ENCODE measurements around the gene PRPF6. TPM values are rescaled to one million over a fixed set of nuclear protein-coding genes. Genes with fewer than 3 reads are reported as not detected.
"Not testable (repeated sequence)": the region's sequence is repeated elsewhere in the genome, so short reads cannot be mapped to it uniquely, and the experiment has no call there.

PRPF6 gene
- total RNA-seq, 1 donor from 2014 or later = 62.4 TPM

DNA sequence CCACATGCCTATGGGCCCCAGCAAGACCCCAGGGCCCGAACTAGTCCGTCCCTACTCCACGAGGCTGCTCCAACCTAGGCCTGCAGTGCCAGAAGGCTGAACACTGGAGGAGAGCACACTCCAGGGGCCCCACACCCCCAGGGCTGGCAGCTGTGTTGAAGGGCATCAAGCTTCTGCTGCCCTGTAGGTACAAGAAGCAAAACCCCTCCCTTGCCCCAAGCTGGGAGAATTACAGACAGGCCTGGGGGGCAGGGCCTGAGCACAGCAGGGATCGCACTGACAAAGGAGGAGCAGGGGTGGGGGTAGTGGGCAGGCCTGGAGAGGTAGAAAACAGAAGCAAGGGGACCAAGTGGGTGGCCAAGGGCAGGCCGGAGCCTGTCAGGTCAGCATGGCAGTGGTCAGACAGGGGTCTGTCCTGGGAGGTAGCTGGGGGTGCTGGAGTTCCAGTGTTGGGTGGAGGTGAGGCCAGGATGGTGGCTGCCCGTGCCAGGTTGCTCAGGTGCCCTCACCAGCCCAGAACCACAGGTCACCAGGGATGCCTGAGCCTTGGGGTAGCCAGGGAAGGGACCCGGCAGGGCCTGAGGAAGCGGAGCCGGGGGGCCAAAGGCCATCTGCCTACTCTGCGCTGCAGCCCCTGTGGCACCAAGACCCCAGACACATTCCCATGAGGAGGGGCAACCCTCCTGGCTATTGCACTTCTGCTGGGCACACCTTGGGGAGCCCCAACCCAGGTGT lies 21.8 kb upstream of the PRPF6 start:
- no peak for TF ChIP-seq CTCF (conservative IDR thresholded peaks at IDR 0.05; ENCODE audit: low read depth, low read length)
- H3K4me3 ChIP-seq (ENCODE audit: low read depth, low read length) = no peak overlapping the region
- DNase-seq (ENCODE audit: low read depth) = no peak

DNA sequence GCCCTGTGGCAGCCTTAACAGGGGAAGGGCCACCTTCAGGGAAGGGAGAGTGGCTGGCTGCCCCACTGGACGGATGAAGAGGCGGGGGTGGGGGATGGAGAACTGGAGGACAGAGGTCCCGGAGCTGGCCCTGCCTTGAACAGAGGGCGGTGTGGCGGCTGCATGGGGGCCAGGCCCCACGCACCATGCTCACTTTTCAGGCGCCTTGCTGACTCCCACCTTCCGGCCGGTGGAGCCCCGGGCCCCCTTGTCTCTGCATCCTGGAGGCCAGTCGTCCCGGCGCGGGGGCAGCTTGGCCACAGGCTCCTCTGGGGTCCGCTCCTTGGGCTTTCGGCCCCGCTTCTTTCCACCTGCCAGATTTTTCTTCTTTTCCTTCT lies 21.2 kb upstream of the PRPF6 start:
- no peak for TF ChIP-seq CTCF (conservative IDR thresholded peaks at IDR 0.05; ENCODE audit: low read depth, low read length)
- no peak for DNase-seq (ENCODE audit: low read depth)
- H3K4me3 ChIP-seq (ENCODE audit: low read depth, low read length) = no peak overlapping the region

- H3K4me3 ChIP-seq (ENCODE audit: low read depth, low read length); DNase-seq (ENCODE audit: low read depth): not testable (repeated sequence)
These were observed 20.0 kb upstream of the PRPF6 start for GRCh38 chr20:63960654-63961621.

DNA sequence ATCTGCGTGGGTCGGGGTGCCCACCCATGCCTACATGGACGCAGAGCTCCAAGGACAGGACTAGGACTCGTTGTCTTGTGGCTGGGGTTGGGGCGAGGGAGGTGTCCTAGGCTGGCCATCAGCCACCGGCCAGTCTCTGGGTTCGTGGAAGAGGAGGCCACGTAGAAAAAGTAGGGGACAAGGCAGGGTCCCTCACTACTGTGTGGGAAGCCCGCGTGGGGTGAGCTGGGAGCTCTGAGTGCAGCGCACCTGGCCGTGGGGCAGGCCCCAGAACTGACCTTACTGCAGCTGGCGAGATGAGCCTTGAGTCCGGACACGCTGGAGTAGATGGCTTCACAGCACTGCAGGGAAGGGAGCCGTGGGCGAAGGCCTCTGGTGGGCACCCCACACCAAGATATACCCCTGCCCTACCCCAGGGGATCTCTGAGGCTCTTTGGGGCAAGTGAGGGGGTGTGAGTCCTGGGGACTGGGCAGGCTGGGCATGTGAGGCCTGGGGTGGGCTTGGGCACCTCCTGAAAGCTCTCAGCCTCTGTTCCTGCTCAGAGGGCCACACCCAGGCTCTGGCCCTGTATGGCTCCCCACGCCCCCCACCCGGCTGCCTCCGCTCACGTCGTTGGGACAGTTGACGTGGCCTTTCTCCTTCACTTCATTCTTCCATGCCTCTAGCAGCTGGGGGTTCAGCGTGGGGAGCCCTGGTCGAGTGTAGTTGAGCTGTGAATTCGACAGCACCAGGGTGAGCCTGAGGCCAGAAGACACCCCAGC lies 19.1 kb upstream of the PRPF6 start:
- no peak overlapping the region for H3K4me3 ChIP-seq (ENCODE audit: low read depth, low read length)
- no peak for TF ChIP-seq CTCF (conservative IDR thresholded peaks at IDR 0.05; ENCODE audit: low read depth, low read length)
- no peak for DNase-seq (ENCODE audit: low read depth)

GRCh38 chr20:63962426-63963347 lies 18.2 kb upstream of the PRPF6 start:
- no peak for DNase-seq (ENCODE audit: low read depth)
- TF ChIP-seq CTCF (conservative IDR thresholded peaks at IDR 0.05; ENCODE audit: low read depth, low read length) = no peak
- no peak overlapping the region for H3K4me3 ChIP-seq (ENCODE audit: low read depth, low read length)

DNA sequence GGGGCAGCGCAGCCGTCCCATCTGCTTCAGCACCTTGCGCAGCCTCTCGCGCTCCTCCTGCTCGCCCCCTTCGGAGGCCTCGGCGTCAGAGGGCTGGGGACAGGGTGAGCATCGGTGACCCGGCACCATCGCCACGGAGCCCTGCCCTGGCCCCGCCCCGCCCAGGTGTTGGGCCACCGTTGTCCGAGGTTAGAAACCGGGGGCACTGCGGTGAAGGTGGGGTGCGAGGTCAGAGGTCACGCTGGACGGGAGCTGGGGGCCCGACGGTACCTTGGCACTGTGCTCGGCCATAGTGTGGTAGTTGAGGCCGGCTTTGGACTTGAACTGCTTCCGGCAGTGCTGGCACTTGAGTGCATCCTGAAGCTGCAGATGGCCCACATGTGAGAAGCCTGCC lies 17.6 kb upstream of the PRPF6 start:
- DNase-seq (ENCODE audit: low read depth) = no peak

More for the DNA sequence above, 17.6 kb upstream of the PRPF6 start:
- H3K4me3 ChIP-seq (ENCODE audit: low read depth, low read length) = no peak overlapping the region
- no peak for TF ChIP-seq CTCF (conservative IDR thresholded peaks at IDR 0.05; ENCODE audit: low read depth, low read length)

All from epithelial cell of proximal tubule (primary cell).